Fibroblast of the aortic adventitia (primary cell): ENCODE measurements around the gene UNC5A. TPM values are rescaled to one million over a fixed set of nuclear protein-coding genes. Genes with fewer than 3 reads are reported as not detected.
"Not testable (repeated sequence)": the region's sequence is repeated elsewhere in the genome, so short reads cannot be mapped to it uniquely, and the experiment has no call there.

Experiments
- DNase-seq: peaks from one replicate; pipeline ENCODE4 v3.0.0-alpha.2; 2010; ENCODE audit warnings: low read depth
- H3K4me3 ChIP-seq: 2 replicates; pipeline ENCODE4 v1.5.1; 2011; ENCODE audit warnings: low read depth, mild to moderate bottlenecking, control low read depth, low read length, moderate library complexity
- total RNA-seq: library from RNA; depleted of rRNA; stranded (reverse); fragments of >200 nt; gene quantifications from 2 replicates; pipeline ENCODE4 v1.2.3, GENCODE V29; 2012; ENCODE audit warnings: low replicate concordance
- TF ChIP-seq, protein P1 (sequence below): IDR thresholded peaks from 2 replicates; pipeline ENCODE4 v1.5.1; 2011; ENCODE audit warnings: mild to moderate bottlenecking, low read length, control low read depth, inconsistent platforms; ENCODE audit not compliant: insufficient read depth

UNC5A gene
- total RNA-seq, 1 donor = not detected

GRCh38 chr5:176866707-176867310, 56.5 kb downstream of the UNC5A start:
- TF ChIP-seq, protein P1, sequence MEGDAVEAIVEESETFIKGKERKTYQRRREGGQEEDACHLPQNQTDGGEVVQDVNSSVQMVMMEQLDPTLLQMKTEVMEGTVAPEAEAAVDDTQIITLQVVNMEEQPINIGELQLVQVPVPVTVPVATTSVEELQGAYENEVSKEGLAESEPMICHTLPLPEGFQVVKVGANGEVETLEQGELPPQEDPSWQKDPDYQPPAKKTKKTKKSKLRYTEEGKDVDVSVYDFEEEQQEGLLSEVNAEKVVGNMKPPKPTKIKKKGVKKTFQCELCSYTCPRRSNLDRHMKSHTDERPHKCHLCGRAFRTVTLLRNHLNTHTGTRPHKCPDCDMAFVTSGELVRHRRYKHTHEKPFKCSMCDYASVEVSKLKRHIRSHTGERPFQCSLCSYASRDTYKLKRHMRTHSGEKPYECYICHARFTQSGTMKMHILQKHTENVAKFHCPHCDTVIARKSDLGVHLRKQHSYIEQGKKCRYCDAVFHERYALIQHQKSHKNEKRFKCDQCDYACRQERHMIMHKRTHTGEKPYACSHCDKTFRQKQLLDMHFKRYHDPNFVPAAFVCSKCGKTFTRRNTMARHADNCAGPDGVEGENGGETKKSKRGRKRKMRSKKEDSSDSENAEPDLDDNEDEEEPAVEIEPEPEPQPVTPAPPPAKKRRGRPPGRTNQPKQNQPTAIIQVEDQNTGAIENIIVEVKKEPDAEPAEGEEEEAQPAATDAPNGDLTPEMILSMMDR = no peak
- no peak for DNase-seq
- no peak overlapping the region for H3K4me3 ChIP-seq

DNA sequence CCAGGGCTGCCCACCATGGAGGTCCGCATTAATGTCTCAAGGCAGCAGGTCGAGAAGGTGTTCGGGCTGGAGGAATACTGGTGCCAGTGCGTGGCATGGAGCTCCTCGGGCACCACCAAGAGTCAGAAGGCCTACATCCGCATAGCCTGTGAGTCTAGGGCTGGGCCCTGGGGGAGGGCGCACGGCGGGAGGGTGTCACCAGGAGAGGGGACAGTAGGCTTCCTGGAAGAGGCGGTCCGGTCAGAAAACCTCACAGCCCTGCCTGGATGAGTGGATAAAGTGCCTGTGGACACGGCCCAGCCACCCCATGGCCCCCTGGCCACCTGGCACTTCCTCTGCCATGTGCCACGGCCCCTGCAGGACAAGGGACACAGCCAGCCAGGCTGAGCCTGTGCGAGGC, 57.8 kb downstream of the UNC5A start:
- no peak for DNase-seq
- no peak overlapping the region for H3K4me3 ChIP-seq
- TF ChIP-seq, protein P1 = no peak

DNA sequence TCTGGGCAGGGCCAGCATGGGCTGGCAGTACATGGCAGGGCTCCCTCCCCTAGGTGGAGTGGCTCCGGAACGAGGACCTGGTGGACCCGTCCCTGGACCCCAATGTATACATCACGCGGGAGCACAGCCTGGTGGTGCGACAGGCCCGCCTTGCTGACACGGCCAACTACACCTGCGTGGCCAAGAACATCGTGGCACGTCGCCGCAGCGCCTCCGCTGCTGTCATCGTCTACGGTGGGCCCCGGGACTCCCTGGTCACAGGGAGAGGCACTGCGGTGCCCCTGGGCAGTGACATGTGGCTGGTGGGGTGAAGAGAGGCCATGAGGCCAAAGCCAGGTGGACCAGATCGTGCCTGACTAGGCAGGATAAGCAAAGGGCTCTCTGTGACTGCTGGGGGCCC, 58.4 kb downstream of the UNC5A start:
- TF ChIP-seq, protein P1 = no peak
- no peak for DNase-seq
- H3K4me3 ChIP-seq = no peak overlapping the region

DNA sequence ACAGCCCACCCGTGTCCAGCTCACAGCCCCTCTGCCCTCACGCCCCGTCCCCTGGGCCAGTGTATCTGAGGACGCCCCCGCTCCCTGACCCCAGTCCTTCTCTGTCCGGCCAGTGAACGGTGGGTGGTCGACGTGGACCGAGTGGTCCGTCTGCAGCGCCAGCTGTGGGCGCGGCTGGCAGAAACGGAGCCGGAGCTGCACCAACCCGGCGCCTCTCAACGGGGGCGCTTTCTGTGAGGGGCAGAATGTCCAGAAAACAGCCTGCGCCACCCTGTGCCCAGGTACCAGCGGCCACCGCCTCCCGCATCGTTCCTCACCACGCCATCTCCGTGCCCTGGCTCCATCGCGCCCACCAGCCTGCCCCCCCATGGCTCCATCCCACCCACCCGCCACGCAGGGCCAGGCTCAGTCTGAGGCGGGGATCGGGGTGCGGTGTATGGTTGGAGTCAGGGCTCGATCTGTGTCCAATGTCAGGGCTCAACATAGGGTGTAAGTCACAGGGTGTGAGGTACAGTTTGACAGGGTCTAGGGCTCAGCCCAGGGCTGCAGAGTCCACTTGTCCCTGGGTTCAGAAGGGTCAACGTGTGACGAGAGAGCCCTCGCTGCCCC, 59.2 kb downstream of the UNC5A start:
- no peak overlapping the region for H3K4me3 ChIP-seq
- TF ChIP-seq, protein P1 = no peak
- DNase-seq = no peak

DNA sequence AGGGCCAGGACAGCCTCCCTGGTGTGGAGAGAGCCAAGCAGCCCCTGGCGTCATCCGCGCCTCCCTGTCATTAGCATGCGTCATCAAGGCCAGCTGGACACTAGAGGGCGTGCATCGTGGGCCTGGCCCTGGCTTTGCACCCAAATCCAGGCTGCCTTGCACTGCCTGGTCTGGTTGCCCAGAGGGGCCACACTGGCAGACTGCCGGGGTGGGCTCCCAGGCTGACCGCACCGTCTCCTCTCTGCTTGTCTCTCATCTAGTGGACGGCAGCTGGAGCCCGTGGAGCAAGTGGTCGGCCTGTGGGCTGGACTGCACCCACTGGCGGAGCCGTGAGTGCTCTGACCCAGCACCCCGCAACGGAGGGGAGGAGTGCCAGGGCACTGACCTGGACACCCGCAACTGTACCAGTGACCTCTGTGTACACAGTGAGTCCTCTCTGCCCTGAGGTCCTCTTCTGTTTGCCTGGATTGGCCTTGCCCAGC, 59.8 kb downstream of the UNC5A start:
- DNase-seq = peak; percentile 17
- no peak overlapping the region for H3K4me3 ChIP-seq
- TF ChIP-seq, protein P1 = peak; percentile 28

DNA sequence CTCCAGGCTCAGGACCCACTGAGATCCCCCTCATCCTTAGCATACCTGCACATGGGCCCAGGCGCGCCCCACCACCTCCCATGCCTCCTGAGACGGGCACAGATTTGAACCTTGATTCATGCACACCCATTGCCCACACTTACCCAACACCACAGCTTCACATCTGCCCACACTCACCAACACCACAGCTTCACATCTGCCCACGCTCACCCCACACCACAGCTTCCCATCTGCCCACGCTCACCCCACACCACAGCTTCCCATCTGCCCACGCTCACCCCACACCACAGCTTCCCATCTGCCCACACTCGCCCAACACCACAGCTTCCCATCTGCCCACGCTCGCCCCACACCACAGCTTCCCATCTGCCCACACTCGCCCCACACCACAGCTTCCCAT, 60.3 kb downstream of the UNC5A start:
- not testable (repeated sequence) for DNase-seq

GRCh38 chr5:176872586-176872985, 62.2 kb downstream of the UNC5A start:
- H3K4me3 ChIP-seq, DNase-seq: not testable (repeated sequence)

More for the DNA sequence above, 60.3 kb downstream of the UNC5A start:
- not testable (repeated sequence) for H3K4me3 ChIP-seq

DNA sequence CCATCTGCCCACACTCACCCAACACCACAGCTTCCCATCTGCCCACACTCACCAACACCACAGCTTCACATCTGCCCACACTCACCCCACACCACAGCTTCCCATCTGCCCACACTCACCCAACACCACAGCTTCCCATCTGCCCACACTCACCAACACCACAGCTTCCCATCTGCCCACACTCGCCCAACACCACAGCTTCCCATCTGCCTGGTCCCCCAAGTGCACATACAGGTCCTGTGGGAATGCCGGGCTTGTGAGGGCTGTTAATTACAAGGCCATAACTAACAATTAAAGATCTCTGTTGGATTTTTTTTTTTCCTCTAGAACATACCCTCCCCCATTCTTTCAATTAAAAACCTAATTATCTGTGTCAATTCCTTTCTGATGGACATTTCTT, 62.7 kb downstream of the UNC5A start:
- not testable (repeated sequence) for DNase-seq

More for the DNA sequence above, 62.7 kb downstream of the UNC5A start:
- H3K4me3 ChIP-seq = not testable (repeated sequence)
